IMR-90 (cell line): Measurements from ENCODE around the gene AJAP1. TPM values are rescaled to one million over a fixed set of nuclear protein-coding genes. Genes with fewer than 3 reads are reported as not detected.

Experiments
- ATAC-seq: fragments of 200-7000 bp; cut with Tn5 transposase; 2 replicates; pipeline ENCODE4 v1.9.1; 2020; ENCODE audit warnings: low read depth, mild to moderate bottlenecking, moderate library complexity
- BruUV-seq: library from RNA; stranded (reverse); fragments of 400-500 nt; replicated peaks from 2 replicates; lab custom pipeline; 2021; lab: Mats Ljungman, UMichigan
- CTCF ChIA-PET: fragments of 300-600 bp; formaldehyde crosslinking; extraction: SDS; loops from one replicate; lab custom pipeline; 2021; ENCODE audit warnings: antibody characterized with exemption; lab: Yijun Ruan, JAX
- POLR2A ChIA-PET: fragments of 300-600 bp; sonication (Branson Sonifier 250); formaldehyde crosslinking; loops from one replicate; lab custom pipeline; 2022; ENCODE audit warnings: antibody characterized with exemption; ENCODE audit not compliant: unreplicated experiment; lab: Charles Lee
- DNase-seq: peaks from one replicate; pipeline ENCODE4 v3.0.0; 2013
- H2AFZ ChIP-seq: replicated peaks from 2 replicates; pipeline ENCODE3; 2013; ENCODE audit warnings: low read length, mild to moderate bottlenecking; ENCODE audit not compliant: poor library complexity
- H2AK5ac ChIP-seq: 2 replicates; pipeline ENCODE4 v1.6.1; 2013; ENCODE audit warnings: low read depth, low read length, inconsistent platforms
- H2AK9ac ChIP-seq: replicated peaks from 2 replicates; pipeline ENCODE3; 2013; ENCODE audit warnings: mild to moderate bottlenecking, low read depth, low read length, moderate library complexity; ENCODE audit not compliant: poor library complexity
- H2BK120ac ChIP-seq: 2 replicates; pipeline ENCODE4 v1.6.1; 2013; ENCODE audit warnings: low read depth, low read length, inconsistent platforms
- H2BK15ac ChIP-seq: 3 replicates; pipeline ENCODE4 v1.6.1; 2013; ENCODE audit warnings: low read depth, low read length, inconsistent platforms
- H2BK20ac ChIP-seq: 2 replicates; pipeline ENCODE4 v1.6.1; 2013; ENCODE audit warnings: low read depth, mild to moderate bottlenecking, inconsistent platforms, low read length, moderate library complexity
- H2BK5ac ChIP-seq: 2 replicates; pipeline ENCODE4 v1.6.1; 2013; ENCODE audit warnings: mild to moderate bottlenecking, low read depth, low read length, inconsistent platforms; ENCODE audit not compliant: poor library complexity, severe bottlenecking
- H3K14ac ChIP-seq: replicated peaks from 2 replicates; pipeline ENCODE4 v1.6.1; 2013; ENCODE audit warnings: low read depth, low read length, inconsistent platforms
- H3K18ac ChIP-seq: 2 replicates; pipeline ENCODE4 v1.6.1; 2013; ENCODE audit warnings: low read depth, low read length, control low read depth
- H3K23ac ChIP-seq: 2 replicates; pipeline ENCODE4 v1.6.1; 2013; ENCODE audit warnings: low read depth, low read length, inconsistent platforms
- H3K27ac ChIP-seq: 2 replicates; pipeline ENCODE4 v1.5.1; 2013; ENCODE audit warnings: mild to moderate bottlenecking, control low read depth, low read length; ENCODE audit not compliant: insufficient read depth
- H3K27me3 ChIP-seq: 2 replicates; pipeline ENCODE4 v1.6.1; 2013; ENCODE audit warnings: low read length; ENCODE audit not compliant: control insufficient read depth, insufficient read depth
- H3K36me3 ChIP-seq: 2 replicates; pipeline ENCODE4 v1.6.1; 2013; ENCODE audit warnings: low read length, mixed read lengths; ENCODE audit not compliant: control insufficient read depth, insufficient read depth
- H3K4ac ChIP-seq: 2 replicates; pipeline ENCODE4 v1.6.1; 2013; ENCODE audit warnings: low read depth, low read length, inconsistent platforms
- H3K4me1 ChIP-seq: 2 replicates; pipeline ENCODE4 v1.6.1; 2013; ENCODE audit warnings: low read length, mixed read lengths; ENCODE audit not compliant: control insufficient read depth, insufficient read depth
- H3K4me2 ChIP-seq: 2 replicates; pipeline ENCODE4 v1.6.1; 2013; ENCODE audit warnings: low read depth, mild to moderate bottlenecking, control low read depth, low read length, moderate library complexity
- H3K4me3 ChIP-seq: 2 replicates; pipeline ENCODE4 v1.5.1; 2013; ENCODE audit warnings: low read depth, mild to moderate bottlenecking, control low read depth, low read length, moderate library complexity; ENCODE audit not compliant: insufficient read depth
- H3K56ac ChIP-seq: 2 replicates; pipeline ENCODE4 v1.6.1; 2013; ENCODE audit warnings: low read length, inconsistent platforms; ENCODE audit not compliant: insufficient read depth; ENCODE audit errors: extremely low read depth
- H3K79me1 ChIP-seq, 2 experiments: 2 replicates each; pipeline ENCODE4 v1.6.1; 2013; ENCODE audit warnings: low read length in 2 of 2, inconsistent platforms in 1 of 2, low read depth in 1 of 2
- H3K9ac ChIP-seq: 2 replicates; pipeline ENCODE4 v1.6.1; 2013; ENCODE audit warnings: low read depth, low read length, control low read depth
- H3K9me1 ChIP-seq: 2 replicates; pipeline ENCODE4 v1.6.1; 2013; ENCODE audit warnings: low read length, inconsistent platforms; ENCODE audit not compliant: insufficient read depth
- H3K9me3 ChIP-seq: 2 replicates; pipeline ENCODE4 v1.6.1; 2013; ENCODE audit warnings: low read length; ENCODE audit not compliant: control insufficient read depth, insufficient read depth
- H4K20me1 ChIP-seq: 2 replicates; pipeline ENCODE4 v1.6.1; 2013; ENCODE audit warnings: low read length, inconsistent platforms; ENCODE audit not compliant: insufficient read depth
- H4K5ac ChIP-seq: 2 replicates; pipeline ENCODE4 v1.6.1; 2013; ENCODE audit warnings: mild to moderate bottlenecking, low read depth, low read length, control low read depth
- H4K8ac ChIP-seq, 2 experiments: 2 replicates each; pipeline ENCODE4 v1.6.1; 2013; ENCODE audit warnings: low read depth in 2 of 2, low read length in 2 of 2, control low read depth in 1 of 2, inconsistent platforms in 1 of 2
- H4K91ac ChIP-seq: 2 replicates; pipeline ENCODE4 v1.6.1; 2013; ENCODE audit warnings: low read depth, low read length, inconsistent platforms; ENCODE audit not compliant: insufficient read depth
- CHD1 ChIP-seq: IDR thresholded peaks from 2 replicates; pipeline ENCODE4 v1.6.1; 2012; ENCODE audit warnings: low read depth, low read length, improper control_type of control experiment
- MXI1 ChIP-seq: IDR thresholded peaks from 2 replicates; pipeline ENCODE4 v1.6.1; 2012; ENCODE audit warnings: low read depth, mild to moderate bottlenecking, low read length, moderate library complexity, borderline replicate concordance
- NFE2L2 ChIP-seq: fragments of 150-350 bp; IDR thresholded peaks from 2 replicates; pipeline ENCODE4 v1.6.1; 2016; ENCODE audit warnings: low read depth, mild to moderate bottlenecking, low read length
- RAD21 ChIP-seq: IDR thresholded peaks from 2 replicates; pipeline ENCODE4 v1.6.1; 2012; ENCODE audit warnings: low read length, improper control_type of control experiment
- RFX5 ChIP-seq: IDR thresholded peaks from 2 replicates; pipeline ENCODE4 v1.8.0; 2012; ENCODE audit warnings: low read depth, mild to moderate bottlenecking, low read length, moderate library complexity
- WGBS, 2 experiments: methylation state at CpG; one replicate each; pipeline versions ENCODE4 v1.1.5 to v1.1.7; 2013; ENCODE audit warnings: missing lambda C conversion rate in 2 of 2; ENCODE audit not compliant: insufficient read length in 1 of 2; ENCODE audit errors: extremely low coverage in 2 of 2; 5-methylcytosine and 5-hydroxymethylcytosine counted together
- dilution Hi-C: fragments of 300-500 bp; cut with HindIII; formaldehyde crosslinking; loops from one replicate; pipeline ENCODE4 v1.14.3; 2018; ENCODE audit warnings: low sequenced_read_pairs; ENCODE audit not compliant: unreplicated experiment
- in situ Hi-C: fragments of 300-500 bp; cut with MboI; formaldehyde crosslinking; loops from 3 replicates; pipeline ENCODE4 v1.14.3; 2019; ENCODE audit warnings: low sequenced_read_pairs, inconsistent platforms, mixed read lengths
- intact Hi-C: fragments of 100-400 bp; cut with micrococcal nuclease; formaldehyde crosslinking; loops from 2 replicates; pipeline ENCODE4 v1.10.0; 2022
- polyA plus RNA-seq, 3 experiments: library from polyadenylated mRNA; depleted of rRNA; stranded (reverse); fragments of >200 nt; gene quantifications; 2 replicates each; pipeline ENCODE4 v1.2.3, GENCODE V29; 2012; ENCODE audit warnings: low replicate concordance in 1 of 3
- total RNA-seq: library from RNA; depleted of rRNA; stranded (reverse); fragments of >200 nt; gene quantifications from 2 replicates; pipeline ENCODE4 v1.2.3, GENCODE V29; 2012
- TF ChIP-seq, protein P1 (sequence below): fragments of 150-350 bp; IDR thresholded peaks from 2 replicates; pipeline ENCODE4 v1.6.1; 2016; ENCODE audit warnings: low read depth, mild to moderate bottlenecking, low read length, moderate library complexity, borderline replicate concordance

AJAP1 gene
- total and polyA plus RNA-seq, 2 of the 4 experiments (the other 2 are of a cell fraction), result under 0.01 to 0.02 TPM

DNA sequence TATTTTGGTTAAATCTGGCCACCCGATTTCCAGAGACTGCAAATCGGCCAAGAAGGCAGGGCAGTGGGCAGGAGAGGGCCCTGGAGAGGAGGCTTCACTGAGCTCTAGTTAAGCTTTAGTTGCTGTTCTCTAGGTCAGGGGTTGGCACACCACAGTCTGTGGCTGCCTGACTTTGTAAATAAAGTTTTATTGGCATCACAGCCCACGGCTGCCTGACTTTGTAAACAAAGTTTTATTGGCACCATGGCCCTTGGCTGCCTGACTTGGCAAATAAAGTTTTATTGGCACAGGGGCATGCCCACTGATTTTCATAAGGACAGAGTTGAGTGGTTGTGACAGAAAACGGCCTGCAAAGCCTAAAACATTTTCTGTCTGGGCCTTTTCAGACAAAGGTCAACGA, 19.7 kb downstream of the AJAP1 start:
- no peak overlapping the region for H3K4me2 ChIP-seq
- in situ Hi-C loops, result loop anchor here (25.0 kb wide), 1 partner anchor 1288 kb away; no protein-coding TSS in a partner anchor
- no peak for DNase-seq
- no peak overlapping the region for H2AK9ac ChIP-seq
- H2BK5ac ChIP-seq, result no peak overlapping the region
- H3K4me3 ChIP-seq, result no peak overlapping the region
- peaks cover 38% of the 10 kb centered on the region for H3K9me3 ChIP-seq
- no peak overlapping the region for H3K23ac ChIP-seq
- H3K4me1 ChIP-seq, result no peaks in the 10 kb centered on the region
- H3K27me3 ChIP-seq, result no peaks in the 10 kb centered on the region
- H2AK5ac ChIP-seq, result no peak overlapping the region
- H2AFZ ChIP-seq, result no peak overlapping the region
- H3K36me3 ChIP-seq, result no peaks in the 10 kb centered on the region
- CTCF ChIA-PET, result no interaction called here
- no peak overlapping the region for H4K91ac ChIP-seq
- WGBS, 2 experiments, result 7% methylated on average over 3 of the region's 5 CpGs; no CpG with 5 or more reads in 1 of the 2 experiments
- H4K20me1 ChIP-seq, result no peaks in the 10 kb centered on the region
- no peaks in the 10 kb centered on the region for H3K79me1 ChIP-seq
- BruUV-seq, result no TSS peak
- dilution Hi-C loops, result no loop called here
- H3K27ac ChIP-seq, result no peak overlapping the region
- H3K4ac ChIP-seq, result no peak overlapping the region
- H3K9me1 ChIP-seq, result no peaks in the 10 kb centered on the region
- intact Hi-C loops, result no loop called here
- no peak overlapping the region for H4K8ac ChIP-seq
- H3K9ac ChIP-seq, result no peak overlapping the region
- POLR2A ChIA-PET, result no interaction called here
- ATAC-seq, result no peak
- no peak overlapping the region for H3K14ac ChIP-seq
- no peak overlapping the region for H2BK15ac ChIP-seq
- TF ChIP-seq, protein P1, sequence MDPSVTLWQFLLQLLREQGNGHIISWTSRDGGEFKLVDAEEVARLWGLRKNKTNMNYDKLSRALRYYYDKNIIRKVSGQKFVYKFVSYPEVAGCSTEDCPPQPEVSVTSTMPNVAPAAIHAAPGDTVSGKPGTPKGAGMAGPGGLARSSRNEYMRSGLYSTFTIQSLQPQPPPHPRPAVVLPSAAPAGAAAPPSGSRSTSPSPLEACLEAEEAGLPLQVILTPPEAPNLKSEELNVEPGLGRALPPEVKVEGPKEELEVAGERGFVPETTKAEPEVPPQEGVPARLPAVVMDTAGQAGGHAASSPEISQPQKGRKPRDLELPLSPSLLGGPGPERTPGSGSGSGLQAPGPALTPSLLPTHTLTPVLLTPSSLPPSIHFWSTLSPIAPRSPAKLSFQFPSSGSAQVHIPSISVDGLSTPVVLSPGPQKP, result no peak
- TF ChIP-seq MXI1, result no peak
- no peak for TF ChIP-seq NFE2L2
- no peak for TF ChIP-seq RAD21
- no peak for TF ChIP-seq RFX5
- no peak for TF ChIP-seq CHD1
- H3K56ac ChIP-seq, result no peak overlapping the region
- no peak overlapping the region for H2BK20ac ChIP-seq
- H2BK120ac ChIP-seq, result no peak overlapping the region
- no peak overlapping the region for H4K5ac ChIP-seq
- H3K18ac ChIP-seq, result no peak overlapping the region
